Left ventricle myocardium inferior (tissue), 1 donor: ENCODE results near the gene KNSTRN. TPM values are rescaled to one million over a fixed set of nuclear protein-coding genes. Genes with fewer than 3 reads are reported as not detected.

Experiments used
- DNase-seq: peaks from one replicate; pipeline ENCODE4 v3.0.0-alpha.2; 2020
- H3K27ac ChIP-seq: fragments of 200-600 bp; replicated peaks from 2 replicates; pipeline ENCODE4 v1.8.0; 2021
- H3K27me3 ChIP-seq: fragments of 200-600 bp; 2 replicates; pipeline ENCODE4 v1.8.0; 2021; ENCODE audit warnings: low read depth
- H3K36me3 ChIP-seq: fragments of 200-600 bp; 2 replicates; pipeline ENCODE4 v1.8.0; 2021
- H3K4me1 ChIP-seq: fragments of 200-600 bp; 2 replicates; pipeline ENCODE4 v1.8.0; 2021
- H3K4me3 ChIP-seq: fragments of 200-600 bp; 2 replicates; pipeline ENCODE4 v1.8.0; 2021; ENCODE audit warnings: mild to moderate bottlenecking, moderate library complexity
- H3K9me3 ChIP-seq: fragments of 200-600 bp; replicated peaks from 2 replicates; pipeline ENCODE4 v1.8.0; 2021
- intact Hi-C: fragments of 100-400 bp; cut with micrococcal nuclease; formaldehyde crosslinking; loops from one replicate; pipeline ENCODE4 v1.11.0; 2022
- total RNA-seq: library from RNA; stranded (reverse); fragmentation: NEBNext Ultra II Directional; extraction: Animal tissue kit (Norgen Biotek cat#: 25700); gene quantifications from one replicate; pipeline ENCODE4 v1.2.1, GENCODE V29; 2021
- TF ChIP-seq, protein P1 (sequence below): fragments of 200-600 bp; IDR thresholded peaks from 2 replicates; pipeline ENCODE4 v1.8.0; 2021; ENCODE audit warnings: antibody characterized with exemption, mild to moderate bottlenecking, borderline replicate concordance
- donor health status: DM: no; HTN: yes; CAD: no; lungs with severe emphysema.

KNSTRN gene
- total RNA-seq, 1 donor from 2014 or later: 9.0 TPM

DNA sequence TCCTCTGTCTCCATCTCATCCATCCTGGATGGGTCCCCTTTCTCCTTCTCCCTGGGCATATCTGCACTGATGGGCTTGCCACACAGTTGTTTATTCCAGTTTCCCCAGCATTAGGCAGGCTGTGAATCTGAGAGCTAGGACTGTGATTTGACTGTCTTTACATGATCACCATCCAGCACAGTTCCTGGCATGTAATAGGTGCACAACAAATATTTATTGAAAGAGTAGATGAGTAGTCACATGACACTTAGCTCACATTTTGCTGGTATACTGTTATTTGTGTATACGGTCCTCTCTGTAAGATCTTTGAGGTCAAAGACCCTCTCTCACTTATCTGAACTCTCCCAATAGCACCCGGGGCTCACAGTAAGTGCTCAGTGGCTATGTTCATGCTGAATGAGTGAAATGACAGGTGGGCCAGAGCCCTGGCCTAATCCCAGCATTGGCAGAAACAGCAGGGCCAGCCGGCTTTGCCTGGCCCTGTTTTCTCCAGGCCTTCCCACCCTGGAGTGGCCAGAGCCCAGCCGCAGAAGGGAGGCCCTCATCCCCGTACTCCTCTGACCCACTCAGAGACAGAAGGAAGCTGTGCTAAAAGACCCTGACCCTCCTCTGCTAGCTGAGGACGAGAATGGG, 42.1 kb downstream of the KNSTRN start:
- TF ChIP-seq, protein P1, sequence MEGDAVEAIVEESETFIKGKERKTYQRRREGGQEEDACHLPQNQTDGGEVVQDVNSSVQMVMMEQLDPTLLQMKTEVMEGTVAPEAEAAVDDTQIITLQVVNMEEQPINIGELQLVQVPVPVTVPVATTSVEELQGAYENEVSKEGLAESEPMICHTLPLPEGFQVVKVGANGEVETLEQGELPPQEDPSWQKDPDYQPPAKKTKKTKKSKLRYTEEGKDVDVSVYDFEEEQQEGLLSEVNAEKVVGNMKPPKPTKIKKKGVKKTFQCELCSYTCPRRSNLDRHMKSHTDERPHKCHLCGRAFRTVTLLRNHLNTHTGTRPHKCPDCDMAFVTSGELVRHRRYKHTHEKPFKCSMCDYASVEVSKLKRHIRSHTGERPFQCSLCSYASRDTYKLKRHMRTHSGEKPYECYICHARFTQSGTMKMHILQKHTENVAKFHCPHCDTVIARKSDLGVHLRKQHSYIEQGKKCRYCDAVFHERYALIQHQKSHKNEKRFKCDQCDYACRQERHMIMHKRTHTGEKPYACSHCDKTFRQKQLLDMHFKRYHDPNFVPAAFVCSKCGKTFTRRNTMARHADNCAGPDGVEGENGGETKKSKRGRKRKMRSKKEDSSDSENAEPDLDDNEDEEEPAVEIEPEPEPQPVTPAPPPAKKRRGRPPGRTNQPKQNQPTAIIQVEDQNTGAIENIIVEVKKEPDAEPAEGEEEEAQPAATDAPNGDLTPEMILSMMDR: no peak
- intact Hi-C loops: loop anchor here (10.0 kb wide), 2 partner anchors 80 to 140 kb away; partner anchors contain the start of genes ANKRD63 and CCDC9B

DNA sequence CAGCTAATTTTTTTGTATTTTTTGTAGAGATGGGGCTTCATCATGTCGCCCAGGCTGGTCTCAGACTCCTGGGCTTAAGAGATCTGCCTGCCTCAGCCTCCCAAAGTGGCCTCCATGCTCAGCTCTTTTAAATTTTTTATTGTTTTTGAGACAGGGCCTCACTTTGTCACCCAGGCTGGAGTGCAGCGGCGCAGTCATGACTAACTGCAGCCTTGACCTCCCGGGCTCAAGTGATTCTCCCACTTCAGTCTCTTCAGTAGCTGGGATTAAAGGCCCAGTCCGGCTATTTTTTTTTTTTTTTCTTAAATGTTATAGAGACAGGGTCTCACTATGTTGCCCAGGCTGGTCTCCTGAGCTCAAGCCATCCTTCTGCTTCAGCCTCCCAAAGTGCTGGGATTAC, 43.2 kb downstream of the KNSTRN start:
- Histone ChIP-seq H3K27ac (no peak overlapping the region), H3K36me3 (no peaks in the 10 kb centered on the region), H3K27me3 (no peaks in the 10 kb centered on the region), H3K9me3 (no peaks in the 10 kb centered on the region), H3K4me3 (no peak overlapping the region), H3K4me1 (peaks cover 15% of the 10 kb centered on the region)
- no peak for DNase-seq
- intact Hi-C loops: loop anchor here (10.0 kb wide), 2 partner anchors 81 to 141 kb away; partner anchors contain the start of genes ANKRD63 and CCDC9B
- TF ChIP-seq, protein P1: no peak

More for the DNA sequence above, 42.1 kb downstream of the KNSTRN start:
- Histone ChIP-seq H3K27me3 (no peaks in the 10 kb centered on the region), H3K4me1 (peaks cover 23% of the 10 kb centered on the region), H3K9me3 (no peaks in the 10 kb centered on the region), H3K36me3 (no peaks in the 10 kb centered on the region), H3K27ac (no peak overlapping the region), H3K4me3 (no peak overlapping the region)
- no peak for DNase-seq

DNA sequence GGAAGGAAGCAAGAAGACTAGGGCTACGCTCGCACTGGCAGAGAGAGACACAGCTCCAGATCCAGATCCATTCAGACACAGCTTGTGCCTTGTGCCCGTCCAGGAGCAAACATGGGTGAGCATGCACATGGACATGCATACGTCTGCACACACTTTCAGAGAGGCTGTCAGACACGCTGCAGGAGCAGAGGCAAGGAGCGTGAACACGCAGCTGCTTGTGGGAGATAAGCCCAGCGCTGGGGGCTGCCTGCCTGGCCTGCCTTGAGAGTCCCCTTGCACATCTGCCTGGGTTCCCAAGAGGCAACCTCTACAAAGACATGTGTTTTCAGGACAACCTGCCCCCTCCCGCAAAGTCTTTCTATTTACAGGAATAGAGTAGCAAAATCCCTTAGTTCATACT, 44.7 kb downstream of the KNSTRN start:
- no peak overlapping the region for H3K4me3 ChIP-seq

GRCh38 chr15:40428185-40428584, 45.7 kb downstream of the KNSTRN start:
- Histone ChIP-seq H3K27me3 (no peaks in the 10 kb centered on the region), H3K4me3 (no peak overlapping the region), H3K4me1 (no peaks in the 10 kb centered on the region), H3K9me3 (no peaks in the 10 kb centered on the region), H3K27ac (no peak overlapping the region), H3K36me3 (no peaks in the 10 kb centered on the region)
- intact Hi-C loops: loop anchor here (10.0 kb wide), 2 partner anchors 83 to 143 kb away; partner anchors contain the start of genes ANKRD63 and CCDC9B
- TF ChIP-seq, protein P1: no peak
- DNase-seq: no peak

More for the DNA sequence above, 44.7 kb downstream of the KNSTRN start:
- intact Hi-C loops: loop anchor here (10.0 kb wide), 2 partner anchors 82 to 142 kb away; partner anchors contain the start of genes ANKRD63 and CCDC9B
- no peak for DNase-seq
- Histone ChIP-seq H3K36me3 (no peaks in the 10 kb centered on the region), H3K4me1 (no peaks in the 10 kb centered on the region), H3K27me3 (no peaks in the 10 kb centered on the region), H3K9me3 (no peaks in the 10 kb centered on the region), H3K27ac (no peak overlapping the region)
- TF ChIP-seq, protein P1: no peak

DNA sequence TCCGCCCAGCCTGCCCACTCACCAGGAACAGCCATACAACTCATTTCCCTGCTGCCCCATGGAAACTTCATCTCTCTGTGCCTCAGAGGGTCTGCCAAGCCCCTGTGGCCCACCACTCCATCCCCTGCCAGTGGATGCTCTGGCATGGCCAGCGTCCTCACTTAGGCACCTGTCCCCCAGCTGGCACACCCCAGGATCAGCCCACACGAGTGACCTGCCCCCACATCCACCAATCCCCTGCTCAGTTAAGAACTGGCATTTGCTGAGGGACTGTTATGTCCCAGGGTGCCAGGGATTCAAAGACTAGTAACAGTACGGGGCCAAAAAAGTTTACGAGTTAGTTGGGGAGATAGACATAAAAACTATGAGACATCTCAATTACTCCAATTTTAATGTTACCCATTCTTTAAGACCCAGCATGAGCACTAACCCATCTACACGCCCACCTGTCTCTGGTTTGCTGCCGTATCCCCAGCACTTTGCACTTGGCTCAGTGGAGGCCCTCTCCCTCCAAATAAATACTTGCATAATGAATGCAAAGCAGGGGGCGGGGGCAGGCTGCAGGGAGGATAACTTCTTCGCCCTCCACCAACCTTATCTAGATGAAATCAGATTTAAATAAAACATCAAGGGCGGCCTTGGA, 46.7 kb downstream of the KNSTRN start:
- Histone ChIP-seq H3K9me3 (no peaks in the 10 kb centered on the region), H3K36me3 (no peaks in the 10 kb centered on the region), H3K27ac (no peak overlapping the region), H3K4me3 (no peak overlapping the region), H3K4me1 (no peaks in the 10 kb centered on the region), H3K27me3 (no peaks in the 10 kb centered on the region)
- intact Hi-C loops: loop anchor here (10.0 kb wide), 2 partner anchors 84 to 144 kb away; partner anchors contain the start of genes ANKRD63 and CCDC9B
- TF ChIP-seq, protein P1: no peak
- no peak for DNase-seq
